Caco-2 (cell line): ENCODE measurements around the gene COX20. TPM values are rescaled to one million over a fixed set of nuclear protein-coding genes. Genes with fewer than 3 reads are reported as not detected.
"Not testable (repeated sequence)": the region's sequence is repeated elsewhere in the genome, so short reads cannot be mapped to it uniquely, and the experiment has no call there.

Source experiments
- BruUV-seq: library from RNA; stranded (reverse); fragments of 400-500 nt; replicated peaks from 2 replicates; lab custom pipeline; 2021; lab: Mats Ljungman, UMichigan
- CTCF ChIA-PET: fragments of 300-600 bp; sonication (Branson Sonifier 250); formaldehyde crosslinking; loops from one replicate; lab custom pipeline; 2022; ENCODE audit warnings: antibody characterized with exemption; lab: Charles Lee
- POLR2A ChIA-PET: fragments of 300-600 bp; sonication (Branson Sonifier 250); formaldehyde crosslinking; loops from one replicate; lab custom pipeline; 2022; ENCODE audit warnings: antibody characterized with exemption; lab: Charles Lee
- DNase-seq, 2 experiments: peaks; one replicate each; pipeline versions ENCODE4 v3.0.0 to v3.0.0-alpha.2; 2020 to 2022
- H3K27me3 ChIP-seq: replicated peaks from 2 replicates; pipeline ENCODE4 v1.6.0; 2011; ENCODE audit warnings: low read length; ENCODE audit not compliant: control insufficient read depth, insufficient read depth
- H3K36me3 ChIP-seq: 2 replicates; pipeline ENCODE4 v1.5.1; 2011; ENCODE audit warnings: low read length; ENCODE audit not compliant: control insufficient read depth, insufficient read depth
- H3K4me1 ChIP-seq: fragments of 250-450 bp; sonication (Bioruptor Pico); 2 replicates; pipeline ENCODE4 v1.5.1; 2020; ENCODE audit warnings: mild to moderate bottlenecking
- H3K4me3 ChIP-seq: 2 replicates; pipeline ENCODE4 v1.5.1; 2011; ENCODE audit warnings: low read depth, mild to moderate bottlenecking, control low read depth, low read length
- H3K9me3 ChIP-seq: fragments of 250-450 bp; sonication (Bioruptor Pico); 2 replicates; pipeline ENCODE4 v1.5.1; 2020; ENCODE audit warnings: mild to moderate bottlenecking, moderate library complexity
- H3K27ac Mint-ChIP-seq: one replicate; pipeline ENCODE4 v1.8.0; 2022; ENCODE audit warnings: mixed read lengths; ENCODE audit not compliant: unreplicated experiment
- H3K27me3 Mint-ChIP-seq: one replicate; pipeline ENCODE4 v1.8.0; 2022; ENCODE audit warnings: mixed read lengths; ENCODE audit not compliant: insufficient read depth, unreplicated experiment
- H3K36me3 Mint-ChIP-seq: one replicate; pipeline ENCODE4 v1.8.0; 2022; ENCODE audit warnings: mild to moderate bottlenecking, mixed read lengths; ENCODE audit not compliant: insufficient read depth, unreplicated experiment
- H3K4me1 Mint-ChIP-seq: one replicate; pipeline ENCODE4 v1.8.0; 2022; ENCODE audit warnings: low read depth, mixed read lengths; ENCODE audit not compliant: unreplicated experiment
- H3K4me3 Mint-ChIP-seq: one replicate; pipeline ENCODE4 v1.8.0; 2022; ENCODE audit warnings: mild to moderate bottlenecking, moderate library complexity, mixed read lengths; ENCODE audit not compliant: unreplicated experiment
- H3K9me3 Mint-ChIP-seq: one replicate; pipeline ENCODE4 v1.8.0; 2022; ENCODE audit warnings: mixed read lengths; ENCODE audit not compliant: unreplicated experiment
- CTCF ChIP-seq, 2 experiments: fragments of 200-600 bp in 1 of 2; IDR thresholded peaks; 1 replicate in 1 of 2; 2 replicates in 1 of 2; pipeline versions ENCODE4 v1.5.1 to v1.8.0; 2011 to 2022; ENCODE audit warnings: antibody characterized with exemption in 1 of 2, control low read depth in 1 of 2, inconsistent platforms in 1 of 2, low read depth in 1 of 2, low read length in 1 of 2, mild to moderate bottlenecking in 1 of 2, moderate library complexity in 1 of 2; ENCODE audit not compliant: insufficient read depth in 1 of 2, severe bottlenecking in 1 of 2, unreplicated experiment in 1 of 2
- intact Hi-C: fragments of 100-400 bp; cut with micrococcal nuclease; formaldehyde crosslinking; loops from one replicate; pipeline ENCODE4 v1.10.0; 2022; ENCODE audit not compliant: unreplicated experiment
- total RNA-seq: library from RNA; stranded (reverse); gene quantifications from 2 replicates; pipeline ENCODE4 v1.2.3, GENCODE V29; 2022

The COX20 gene
- total RNA-seq, 1 experiment from 2014 or later, result 68.0 TPM

- Mint-ChIP-seq H3K4me1 (peaks cover 7% of the 10 kb centered on the region), H3K9me3 (no peaks in the 10 kb centered on the region), H3K27me3 (no peaks in the 10 kb centered on the region), H3K4me3 (no peak overlapping the region), H3K27ac (peak overlapping the region; percentile 46), H3K36me3 (peaks cover 23% of the 10 kb centered on the region)
- intact Hi-C loops, result loop anchor here (10.0 kb wide), 1 partner anchor 376 kb away; the partner anchor contains the start of gene ADSS2
- no TSS peak for BruUV-seq
- Histone ChIP-seq H3K27me3 (no peaks in the 10 kb centered on the region), H3K9me3 (no peaks in the 10 kb centered on the region), H3K4me3 (no peak overlapping the region), H3K4me1 (peaks cover 9% of the 10 kb centered on the region; the same call in 1 of the 2 replicates), H3K36me3 (no peaks in the 10 kb centered on the region)
- ChIA-PET POLR2A (no interaction called here), CTCF (interaction anchor here (1.1 kb wide), 1 partner anchor 13 kb away, joined by 3 read pairs; no protein-coding TSS in a partner anchor)
- no peak for DNase-seq
- TF ChIP-seq CTCF (IDR thresholded peaks at IDR 0.05; ENCODE audit: insufficient read depth in 1 of 2, low read depth in 1 of 2, low read length in 1 of 2, severe bottlenecking in 1 of 2, unreplicated experiment in 1 of 2), result no peak
These were observed 4.8 kb upstream of the COX20 start for GRCh38 chr1:244830639-244831038.

DNA sequence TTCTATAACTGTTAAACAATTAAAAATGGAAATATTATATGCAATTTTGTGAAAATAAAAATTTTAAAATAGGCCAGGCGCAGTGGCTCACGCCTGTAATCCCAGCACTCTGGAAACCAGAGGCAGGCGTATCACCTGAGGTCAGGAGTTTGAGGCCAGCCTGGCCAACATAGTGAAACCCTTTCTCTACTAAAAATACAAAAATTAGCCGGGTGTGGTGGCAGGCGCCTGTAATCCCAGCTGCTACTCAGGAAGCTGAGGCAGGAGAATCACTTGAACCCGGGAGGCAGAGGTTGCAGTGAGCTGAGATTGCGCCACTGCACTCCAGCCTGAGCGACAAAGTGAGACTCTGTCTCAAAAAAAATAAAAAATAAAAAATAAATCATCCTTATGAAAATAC, 2.2 kb upstream of the COX20 start:
- intact Hi-C loops, result loop anchor here (1.0 to 10.0 kb wide), 2 partner anchors 12 to 378 kb away; partner anchors contain the start of gene ADSS2
- peaks cover 43% of the 10 kb centered on the region for H3K36me3 Mint-ChIP-seq

GRCh38 chr1:244833734-244834542, 1.5 kb upstream of the COX20 start:
- Mint-ChIP-seq H3K36me3 (peaks cover 49% of the 10 kb centered on the region), H3K9me3 (no peaks in the 10 kb centered on the region), H3K4me3 (peak overlapping the region; percentile 97), H3K27me3 (no peaks in the 10 kb centered on the region), H3K4me1 (peaks cover 22% of the 10 kb centered on the region), H3K27ac (peak overlapping the region; percentile 100)
- H3K4me3 ChIP-seq, result peak overlapping the region; percentile 62
- intact Hi-C loops, result loop anchor here (1.0 to 10.0 kb wide), 5 partner anchors 13 to 379 kb away; partner anchors contain the start of gene ADSS2
- peak in 1 of 2 experiments; percentile 31 for TF ChIP-seq CTCF (IDR thresholded peaks at IDR 0.05; ENCODE audit: insufficient read depth in 1 of 2, low read depth in 1 of 2, low read length in 1 of 2, severe bottlenecking in 1 of 2, unreplicated experiment in 1 of 2)
- H3K9me3 ChIP-seq, result no peaks in the 10 kb centered on the region
- DNase-seq, result peak; percentile 83 to 86
- no peaks in the 10 kb centered on the region for H3K27me3 ChIP-seq
- CTCF ChIA-PET, result interaction anchor here (0.5 kb wide), 1 partner anchor 181 kb away, joined by 4 read pairs; no protein-coding TSS in a partner anchor
- no TSS peak for BruUV-seq
- H3K4me1 ChIP-seq, result peaks cover 23% of the 10 kb centered on the region; the same call in 1 of the 2 replicates
- no peaks in the 10 kb centered on the region; the same call in 1 of the 2 replicates for H3K36me3 ChIP-seq
- POLR2A ChIA-PET, result interaction anchor here (0.7 to 2.4 kb wide), 5 partner anchors 30 to 373 kb away, joined by 3 to 23 read pairs (median 4); partner anchors contain the start of genes CATSPERE and HNRNPU

More for the DNA sequence above, 2.2 kb upstream of the COX20 start:
- not testable (repeated sequence) for H3K9me3 Mint-ChIP-seq, H3K27me3 ChIP-seq, BruUV-seq, DNase-seq, H3K27me3 Mint-ChIP-seq, H3K9me3 ChIP-seq, H3K36me3 ChIP-seq
- Histone ChIP-seq H3K4me3 (peak overlapping the region; percentile 62), H3K4me1 (peaks cover 22% of the 10 kb centered on the region; the same call in 1 of the 2 replicates)
- Mint-ChIP-seq H3K4me1 (peaks cover 17% of the 10 kb centered on the region), H3K27ac (peak overlapping the region; percentile 100), H3K4me3 (peak overlapping the region; percentile 97)
- ChIA-PET CTCF (interaction anchor here (0.5 kb wide), 1 partner anchor 182 kb away, joined by 4 read pairs; no protein-coding TSS in a partner anchor), POLR2A (interaction anchor here (0.7 to 2.4 kb wide), 3 partner anchors 104 to 372 kb away, joined by 3 to 6 read pairs (median 5); partner anchors contain the start of gene CATSPERE)
